Stimulated activated CD4-positive, alpha-beta T cell treated with anti-CD3 and anti-CD28 coated beads, TNF-alpha, amount 100 ng/mL, for 24 hours (primary cell): Measurements from ENCODE around the gene SLC39A1.

Experiments
- DNase-seq, 3 experiments: peaks; one replicate each; pipeline ENCODE4 v3.0.0-alpha.2; 2020; ENCODE audit warnings: low read depth in 3 of 3

Gene SLC39A1

GRCh38 chr1:153953859-153954365 is 9.4 kb downstream of the SLC39A1 start:
- no peak for DNase-seq

GRCh38 chr1:153951801-153952200 is 11.5 kb downstream of the SLC39A1 start:
- no peak for DNase-seq

GRCh38 chr1:153951183-153951582 is 12.2 kb downstream of the SLC39A1 start:
- no peak for DNase-seq

DNA sequence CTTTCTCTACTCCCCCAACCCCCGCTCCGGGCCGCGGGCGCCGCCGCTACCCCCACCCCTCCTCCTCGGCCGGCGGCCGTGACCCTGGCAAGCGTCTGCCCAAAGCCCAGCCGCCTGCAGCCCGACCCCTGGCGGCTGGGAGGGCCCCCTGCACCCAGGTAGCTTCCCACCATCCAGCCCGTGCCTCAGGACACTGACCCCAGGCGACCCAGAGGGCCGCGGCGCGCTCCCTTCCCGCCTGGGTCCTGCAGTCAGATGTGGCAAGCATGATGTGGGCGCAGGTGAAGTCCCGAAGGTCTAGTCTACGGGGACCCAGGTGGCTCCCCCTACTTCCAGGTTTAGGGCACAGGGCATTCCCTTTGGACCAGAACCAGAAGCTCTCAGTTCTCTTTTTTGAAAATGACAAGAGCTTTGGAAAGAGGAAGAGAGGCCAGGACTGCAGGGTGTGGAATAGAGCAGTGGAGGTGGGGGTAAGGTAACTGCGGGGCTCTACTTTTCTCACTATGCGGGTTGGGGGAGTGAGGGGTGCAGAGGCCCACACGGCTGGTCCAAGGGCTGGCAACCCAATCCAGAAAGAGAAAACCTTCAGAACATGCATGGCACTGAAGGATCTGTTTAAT is 16.6 kb downstream of the SLC39A1 start, which contains the start of gene DENND4B:
TSS of gene DENND4B (minus strand) at position 97 of the 620 bp plus-strand sequence. CDS start 2,344 bp downstream, outside the sequence.
- DNase-seq = peak in 2 of 3 experiments; percentile 58 to 75

DNA sequence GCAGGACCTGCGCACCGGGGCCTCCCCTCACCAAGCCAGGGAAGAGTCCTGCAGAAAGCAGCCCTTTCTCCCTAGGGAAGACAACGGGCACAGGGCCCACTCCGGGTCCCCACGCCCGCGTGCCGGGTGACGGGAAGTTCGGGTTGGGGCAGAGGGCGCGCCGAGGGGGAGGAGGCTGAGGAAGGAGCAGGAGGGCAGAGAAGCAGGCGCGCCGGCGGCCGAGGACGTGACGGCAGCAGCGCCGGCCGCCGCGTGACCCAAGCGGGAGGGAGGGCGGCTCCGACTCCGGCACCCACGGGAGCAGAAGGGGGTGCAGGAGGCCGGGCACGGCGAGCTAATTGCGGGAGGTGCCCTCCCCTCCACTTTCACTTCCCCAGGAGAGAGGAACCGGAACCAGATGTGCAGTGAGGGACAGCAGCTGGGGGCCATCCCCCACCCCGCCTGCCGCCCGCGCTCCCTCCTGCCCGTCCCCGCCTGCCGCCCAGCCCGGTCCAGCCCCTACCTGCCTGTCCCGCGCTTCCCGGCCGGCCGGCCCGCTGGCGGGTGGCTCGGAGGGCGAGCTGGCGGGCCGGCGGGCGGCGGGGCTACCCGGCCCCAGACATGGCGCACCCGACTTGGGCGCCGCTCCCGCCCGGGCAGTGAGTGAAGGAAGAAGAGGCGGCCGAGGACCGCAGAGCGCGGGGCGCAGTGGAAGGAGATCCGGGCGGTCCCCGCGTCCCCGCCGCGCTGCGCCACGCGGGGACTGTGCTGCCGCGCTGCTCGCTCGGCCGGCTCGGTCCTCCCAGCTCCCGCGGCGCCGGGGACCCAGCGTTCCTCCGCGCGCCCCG is 17.3 kb downstream of the SLC39A1 start:
- peak in 2 of 3 experiments; percentile 41 to 72 for DNase-seq

GRCh38 chr1:153945131-153945794 is 18.1 kb downstream of the SLC39A1 start:
- DNase-seq = peak in 1 of 3 experiments; percentile 73

DNA sequence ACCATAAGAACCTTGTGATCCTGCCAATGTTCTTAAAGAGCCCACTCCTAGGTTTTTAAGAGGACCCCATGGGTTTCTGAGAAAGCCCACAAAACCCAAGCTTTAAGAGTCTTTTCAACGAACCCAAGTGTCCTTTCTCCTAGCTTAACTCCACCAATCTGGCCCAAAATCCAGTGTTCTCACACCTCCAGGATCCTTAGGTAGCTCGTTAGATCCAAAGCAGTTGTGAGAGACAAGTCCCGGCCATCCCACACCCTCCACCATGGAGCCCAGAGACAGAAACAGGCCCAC is 18.6 kb downstream of the SLC39A1 start:
- no peak for DNase-seq

GRCh38 chr1:153944005-153944826 is 19.1 kb downstream of the SLC39A1 start:
- DNase-seq = no peak

DNA sequence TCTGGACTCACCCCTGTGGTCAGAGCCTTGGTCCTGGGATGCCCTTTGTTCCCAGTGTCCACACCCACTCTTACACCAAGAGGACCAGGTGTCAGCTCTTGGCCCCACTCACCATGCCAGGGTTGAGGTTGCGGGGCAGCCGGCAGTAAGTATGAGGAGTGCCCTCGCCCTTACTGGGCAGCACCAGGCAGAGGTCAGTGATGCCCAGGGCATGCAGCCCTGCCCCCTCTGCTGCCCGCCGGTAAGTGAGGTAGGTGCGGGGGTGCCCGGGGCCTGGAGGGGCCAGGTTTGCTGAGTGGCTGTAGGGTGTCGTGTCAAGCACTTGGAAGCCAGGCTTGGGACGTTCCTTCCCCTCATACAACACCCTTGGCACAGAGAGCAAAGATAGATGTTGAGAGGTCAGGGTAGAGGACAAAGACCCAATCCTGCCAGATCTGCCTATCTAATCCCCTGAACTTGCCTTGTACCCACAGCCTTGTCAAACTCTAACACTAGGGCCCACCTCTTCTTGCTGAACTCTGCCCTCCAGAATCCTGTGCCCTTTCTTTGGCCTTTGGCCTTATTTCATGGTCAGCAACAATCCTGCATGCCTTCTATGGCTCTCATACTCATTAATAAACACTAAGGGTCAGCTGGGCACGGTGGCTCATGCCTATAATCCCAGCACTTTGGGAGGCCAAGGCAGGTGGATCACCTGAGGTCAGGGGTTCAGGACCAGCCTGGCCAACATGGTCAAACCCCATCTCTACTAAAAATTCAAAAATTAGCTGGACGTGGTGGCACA is 20.4 kb downstream of the SLC39A1 start:
- DNase-seq = no peak

- DNase-seq = no peak
These were observed 21.3 kb downstream of the SLC39A1 start for GRCh38 chr1:153941826-153942725.

DNA sequence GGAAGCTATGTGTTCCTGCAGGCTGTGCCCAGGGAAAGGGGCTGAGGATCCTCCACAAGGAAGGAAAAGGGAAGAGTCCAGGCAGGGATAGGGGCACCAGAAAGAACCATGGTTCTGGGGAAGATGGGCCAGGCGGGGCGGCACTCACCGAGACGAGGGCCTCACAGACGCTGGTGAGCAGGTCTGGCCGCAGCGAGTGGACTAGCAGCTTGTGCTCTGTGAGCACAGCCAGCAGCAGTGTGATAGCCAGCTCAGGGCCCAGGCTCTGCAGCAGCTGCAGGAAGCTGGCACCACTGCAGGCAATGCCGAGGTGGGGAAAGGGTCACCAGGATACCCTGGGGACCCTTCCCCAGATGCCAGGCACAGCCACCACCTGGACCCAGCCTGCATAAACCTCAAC is 22.6 kb downstream of the SLC39A1 start:
- no peak for DNase-seq

GRCh38 chr1:153939476-153939875 is 23.9 kb downstream of the SLC39A1 start:
- DNase-seq = no peak

- DNase-seq = no peak
These were observed 24.3 kb downstream of the SLC39A1 start for GRCh38 chr1:153938996-153939395.

DNA sequence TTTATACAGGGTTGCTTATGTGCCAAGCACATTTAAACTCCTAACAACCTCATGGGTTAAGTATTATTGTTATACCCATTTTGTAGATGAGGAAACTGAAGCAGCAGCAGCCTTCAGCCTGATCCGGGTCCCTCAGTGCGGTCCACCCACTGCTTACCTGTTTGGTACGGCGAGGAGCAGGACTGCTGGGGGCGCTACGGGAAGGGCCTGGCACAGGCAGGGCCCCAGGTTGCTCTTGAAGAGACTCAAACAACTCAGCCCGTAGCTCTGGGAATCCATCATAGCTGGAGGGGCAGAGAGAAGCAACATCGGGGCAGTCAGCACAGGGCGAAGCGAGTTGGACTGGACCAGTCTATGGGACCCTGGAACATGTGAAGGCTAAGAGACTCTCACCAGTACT is 26.0 kb downstream of the SLC39A1 start:
- no peak for DNase-seq

GRCh38 chr1:153936011-153936802 is 27.1 kb downstream of the SLC39A1 start:
- DNase-seq = no peak

DNA sequence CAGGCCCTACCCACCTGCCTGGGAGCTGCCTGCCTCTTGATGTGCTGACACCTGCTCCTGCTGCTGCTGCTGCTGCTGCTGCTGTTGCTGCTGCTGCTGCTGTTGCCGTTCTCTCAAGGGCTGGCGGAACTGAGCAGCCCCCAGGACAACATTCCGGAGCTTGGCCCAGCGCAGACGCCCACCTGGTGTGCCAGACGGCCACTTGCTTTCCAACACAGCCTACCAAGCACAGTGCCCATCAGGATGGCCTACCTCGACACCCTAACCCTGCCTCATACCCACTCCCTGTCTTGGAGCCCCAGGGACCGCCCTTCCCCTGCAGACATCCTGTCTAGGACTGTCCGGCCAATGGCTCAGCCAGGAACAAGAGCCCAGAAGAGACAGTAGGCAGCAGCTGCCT is 28.6 kb downstream of the SLC39A1 start:
- DNase-seq = no peak

DNA sequence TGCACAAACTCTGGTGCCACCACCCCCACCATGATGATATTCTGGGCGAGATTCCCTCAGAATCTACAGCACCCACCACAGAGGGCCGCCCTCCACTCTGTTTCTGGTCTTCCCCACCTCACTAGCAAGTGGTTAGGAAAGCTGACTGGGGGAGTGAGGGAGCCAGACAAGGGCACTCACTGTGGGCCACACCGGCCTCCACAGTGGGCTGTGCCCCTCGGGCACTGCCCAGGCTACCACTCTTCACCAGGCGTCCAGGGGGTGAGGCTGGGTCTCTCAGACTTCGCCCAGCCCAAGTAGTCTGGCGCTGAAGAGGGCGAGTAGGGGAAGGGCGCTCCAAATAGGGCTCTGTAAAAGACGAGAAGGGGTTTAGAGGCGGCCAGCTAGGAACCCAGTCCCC is 29.4 kb downstream of the SLC39A1 start:
- no peak for DNase-seq

DNA sequence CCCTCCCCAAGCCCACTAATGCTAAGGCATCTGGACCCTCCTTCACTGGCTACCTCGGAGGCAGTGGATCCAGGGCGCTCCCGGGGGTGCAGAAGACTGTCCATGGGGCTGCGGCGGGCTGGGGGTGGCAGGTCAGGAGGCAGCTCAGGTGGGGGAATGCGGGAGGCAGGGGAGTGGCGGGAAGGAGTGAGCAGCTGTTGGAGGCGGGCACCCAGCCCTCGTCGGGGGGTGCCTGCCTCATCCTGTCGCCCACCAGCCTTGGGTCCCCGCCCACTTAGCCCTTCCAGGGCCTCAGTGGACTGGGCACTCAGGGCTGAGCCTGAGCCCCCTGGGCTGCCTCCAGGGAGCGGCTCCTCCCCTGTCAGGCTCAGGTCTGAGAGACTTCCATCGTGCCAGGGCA is 29.9 kb downstream of the SLC39A1 start:
- DNase-seq = no peak
